ENCODE data around the gene DDX50.

Gene DDX50

DNA sequence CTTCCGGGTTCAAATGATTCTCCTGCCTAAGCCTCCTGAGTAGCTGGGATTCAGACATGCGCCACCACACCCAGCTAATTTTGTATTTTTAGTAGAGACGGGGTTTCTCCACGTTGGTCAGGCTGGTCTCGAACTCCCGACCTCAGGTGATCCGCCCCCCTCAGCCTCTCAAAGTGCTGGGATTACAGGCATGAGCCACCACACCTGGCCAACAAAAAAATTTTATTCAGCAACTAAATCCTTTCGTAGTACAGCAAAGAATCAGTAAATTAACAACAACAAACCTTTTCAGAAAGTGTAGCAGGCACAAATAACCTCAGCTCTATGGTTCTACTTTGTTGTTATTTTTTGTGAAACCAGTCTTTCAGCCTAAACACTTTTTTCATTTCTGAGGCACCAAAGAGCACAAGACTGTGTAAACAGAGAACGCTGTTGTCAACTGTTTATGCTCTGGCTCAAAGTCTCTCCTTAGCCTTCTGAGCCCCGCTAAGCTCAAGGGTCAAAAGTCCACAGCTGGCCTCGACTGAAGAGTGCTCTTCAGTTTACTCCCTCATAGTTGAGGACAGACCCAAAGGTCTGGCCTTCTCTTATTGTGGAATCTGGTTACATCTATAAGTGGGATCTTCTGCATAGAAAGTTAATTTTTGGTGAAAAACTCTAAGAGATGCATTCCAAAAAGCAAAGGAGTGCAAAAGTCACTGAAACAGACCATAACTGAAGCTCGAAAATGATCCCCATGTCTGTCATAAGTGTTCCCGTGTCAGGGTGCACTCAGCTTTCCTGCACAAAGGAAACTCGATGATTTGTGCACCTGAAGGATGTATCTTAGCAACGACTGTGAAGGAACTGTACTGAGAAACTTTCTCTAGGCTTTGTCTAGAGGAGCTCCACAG lies 24.6 kb upstream of the DDX50 start:
- peaks cover 5% of the 10 kb centered on the region for H3K27me3 ChIP-seq (replicated peaks; ENCODE audit: control insufficient read depth, insufficient read depth, low read length)

DNA sequence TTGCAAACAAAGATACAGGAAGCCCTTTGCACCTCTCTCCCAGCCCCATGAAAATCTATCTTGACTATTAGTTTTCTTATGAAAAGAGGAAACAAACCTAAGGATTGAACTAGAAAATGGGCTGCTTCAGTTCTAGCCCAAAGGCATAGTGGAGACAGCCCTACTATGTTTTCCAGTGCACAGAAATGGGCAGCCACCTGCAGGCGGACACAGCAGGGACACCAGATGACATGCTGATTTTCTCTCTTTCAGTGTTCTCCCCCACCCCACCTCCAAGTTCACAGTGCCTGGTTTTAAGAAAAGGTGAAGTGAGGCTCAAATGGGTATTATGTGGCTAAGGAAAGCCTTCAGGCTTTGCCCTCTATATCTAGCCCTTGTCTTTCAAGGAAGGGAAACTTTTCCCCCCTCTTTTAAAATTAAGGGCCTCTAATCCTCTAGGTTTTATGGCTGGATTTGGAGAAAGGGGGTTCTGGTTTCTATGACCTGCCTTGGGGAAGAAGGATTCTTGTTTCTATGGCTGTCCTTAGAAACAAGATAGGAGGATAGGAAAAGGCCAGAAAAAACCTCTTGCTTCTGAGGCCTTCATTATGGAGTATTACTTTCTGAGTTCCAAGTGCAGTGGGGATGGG lies 23.5 kb upstream of the DDX50 start:
- Histone ChIP-seq H3K9ac (ENCODE audit: low read length) (no peak overlapping the region), H3K36me3 (ENCODE audit: control insufficient read depth, insufficient read depth, low read length, severe bottlenecking) (no peaks in the 10 kb centered on the region), H3K4me1 (ENCODE audit: control insufficient read depth, insufficient read depth, low read length) (peaks cover 8% of the 10 kb centered on the region), H3K4me3 (ENCODE audit: low read length) (no peak overlapping the region), H3K9me3 (ENCODE audit: control insufficient read depth, low read length) (no peaks in the 10 kb centered on the region), H3K27me3 (replicated peaks; ENCODE audit: control insufficient read depth, insufficient read depth, low read length) (peaks cover 5% of the 10 kb centered on the region)
- no peak for DNase-seq (ENCODE audit: low read depth)

More for the DNA sequence above, 24.6 kb upstream of the DDX50 start:
- no peak overlapping the region for H3K9ac ChIP-seq (ENCODE audit: low read length)
- H3K36me3 ChIP-seq (ENCODE audit: control insufficient read depth, insufficient read depth, low read length, severe bottlenecking): no peaks in the 10 kb centered on the region
- no peak overlapping the region for H3K4me3 ChIP-seq (ENCODE audit: low read length)
- H3K9me3 ChIP-seq (ENCODE audit: control insufficient read depth, low read length): no peaks in the 10 kb centered on the region
- peak; percentile 9 for DNase-seq (ENCODE audit: low read depth)
- H3K4me1 ChIP-seq (ENCODE audit: control insufficient read depth, insufficient read depth, low read length): peaks cover 17% of the 10 kb centered on the region

DNA sequence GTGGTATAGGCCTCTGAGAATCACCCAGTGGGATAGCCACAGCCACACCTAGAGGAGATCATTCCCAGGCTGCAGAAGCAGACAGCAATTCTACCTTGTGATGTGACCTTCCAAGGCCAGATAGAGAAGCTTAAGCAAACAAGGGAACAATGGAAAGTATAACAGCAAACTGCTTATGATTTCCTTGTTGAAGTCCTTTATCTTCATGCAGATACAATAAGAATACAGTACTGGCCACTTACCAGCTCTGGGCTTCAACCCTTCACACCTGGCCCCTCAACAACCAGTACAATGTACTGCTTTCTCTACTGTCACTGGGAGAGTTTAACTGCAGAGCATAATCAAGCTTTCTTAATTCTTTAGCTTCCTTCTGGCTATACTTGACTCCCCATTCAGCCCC lies 22.6 kb upstream of the DDX50 start:
- Histone ChIP-seq H3K9ac (ENCODE audit: low read length) (no peak overlapping the region), H3K9me3 (ENCODE audit: control insufficient read depth, low read length) (no peaks in the 10 kb centered on the region), H3K27me3 (replicated peaks; ENCODE audit: control insufficient read depth, insufficient read depth, low read length) (peaks cover 5% of the 10 kb centered on the region), H3K4me1 (ENCODE audit: control insufficient read depth, insufficient read depth, low read length) (peaks cover 4% of the 10 kb centered on the region), H3K36me3 (ENCODE audit: control insufficient read depth, insufficient read depth, low read length, severe bottlenecking) (no peaks in the 10 kb centered on the region), H3K4me3 (ENCODE audit: low read length) (no peak overlapping the region)
- no peak for DNase-seq (ENCODE audit: low read depth)

DNA sequence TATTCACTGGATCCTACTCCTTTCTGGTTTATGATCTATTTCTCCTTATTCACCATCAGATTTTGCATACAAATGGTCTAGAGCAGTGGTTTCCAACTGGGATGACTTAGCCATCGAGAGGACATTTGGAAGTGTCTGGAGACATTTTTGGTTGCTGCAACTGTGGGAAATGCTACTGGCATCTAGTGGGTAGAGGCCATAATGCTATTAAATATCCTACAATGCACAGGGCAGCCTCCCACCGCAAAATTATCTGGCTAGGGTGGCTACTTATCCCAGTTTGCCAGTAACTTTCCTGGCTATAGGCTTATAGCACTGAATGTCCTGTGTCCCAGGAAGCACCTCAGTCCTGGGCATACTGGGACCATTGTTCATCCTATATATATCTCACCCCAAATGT lies 21.5 kb upstream of the DDX50 start:
- H3K9me3 ChIP-seq (ENCODE audit: control insufficient read depth, low read length): no peaks in the 10 kb centered on the region
- no peak overlapping the region for H3K9ac ChIP-seq (ENCODE audit: low read length)
- H3K36me3 ChIP-seq (ENCODE audit: control insufficient read depth, insufficient read depth, low read length, severe bottlenecking): no peaks in the 10 kb centered on the region
- peaks cover 5% of the 10 kb centered on the region for H3K27me3 ChIP-seq (replicated peaks; ENCODE audit: control insufficient read depth, insufficient read depth, low read length)
- H3K4me3 ChIP-seq (ENCODE audit: low read length): no peak overlapping the region
- H3K4me1 ChIP-seq (ENCODE audit: control insufficient read depth, insufficient read depth, low read length): peaks cover 4% of the 10 kb centered on the region
- DNase-seq (ENCODE audit: low read depth): no peak

DNA sequence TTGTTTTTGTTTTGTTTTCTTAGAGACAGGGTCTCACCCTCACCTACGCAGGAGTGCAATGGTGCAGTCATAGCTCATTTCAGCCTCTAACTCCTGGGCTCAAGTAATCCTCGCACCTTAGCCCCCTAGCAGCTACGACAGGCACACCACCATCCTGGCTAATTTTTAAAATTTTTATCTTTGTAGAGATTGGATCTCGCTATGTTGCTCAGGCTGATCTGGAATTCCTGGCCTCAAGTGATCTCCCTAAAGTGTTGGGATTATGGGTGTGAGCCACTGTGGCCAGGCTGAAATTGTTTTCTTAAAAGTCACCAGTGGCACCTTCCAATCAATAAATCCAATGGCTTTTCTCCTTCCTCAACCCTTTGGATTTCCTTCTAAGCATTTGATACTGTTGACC lies 20.9 kb upstream of the DDX50 start:
- Histone ChIP-seq H3K27me3 (replicated peaks; ENCODE audit: control insufficient read depth, insufficient read depth, low read length) (peaks cover 5% of the 10 kb centered on the region), H3K4me1 (ENCODE audit: control insufficient read depth, insufficient read depth, low read length) (peaks cover 4% of the 10 kb centered on the region), H3K9ac (ENCODE audit: low read length) (no peak overlapping the region), H3K4me3 (ENCODE audit: low read length) (no peak overlapping the region), H3K36me3 (ENCODE audit: control insufficient read depth, insufficient read depth, low read length, severe bottlenecking) (no peaks in the 10 kb centered on the region), H3K9me3 (ENCODE audit: control insufficient read depth, low read length) (no peaks in the 10 kb centered on the region)
- no peak for DNase-seq (ENCODE audit: low read depth)

DNA sequence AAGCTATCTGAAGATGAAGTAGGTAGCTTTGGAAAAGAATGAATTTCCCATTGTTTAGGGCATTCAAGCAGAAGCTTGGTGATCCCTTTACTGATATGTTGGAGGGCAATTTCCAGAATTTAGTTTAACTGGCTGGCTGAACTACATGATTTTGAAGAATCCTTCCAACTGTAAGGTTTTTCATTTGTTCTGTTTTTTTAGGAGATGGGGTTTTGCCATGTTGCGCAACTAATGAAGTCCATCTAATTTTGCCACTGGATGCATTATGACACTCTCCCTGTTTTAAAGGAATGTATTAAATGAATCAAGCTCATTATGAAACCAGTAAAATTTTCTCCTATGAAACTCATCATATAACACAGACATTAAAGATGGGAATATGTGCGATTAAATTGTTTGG lies 6.1 kb upstream of the DDX50 start:
- Histone ChIP-seq H3K36me3 (ENCODE audit: control insufficient read depth, insufficient read depth, low read length, severe bottlenecking) (no peaks in the 10 kb centered on the region), H3K4me3 (ENCODE audit: low read length) (no peak overlapping the region), H3K4me1 (ENCODE audit: control insufficient read depth, insufficient read depth, low read length) (peaks cover 38% of the 10 kb centered on the region), H3K9ac (ENCODE audit: low read length) (no peak overlapping the region), H3K27me3 (replicated peaks; ENCODE audit: control insufficient read depth, insufficient read depth, low read length) (no peaks in the 10 kb centered on the region), H3K9me3 (ENCODE audit: control insufficient read depth, low read length) (no peaks in the 10 kb centered on the region)
- peak; percentile 41 for DNase-seq (ENCODE audit: low read depth)

DNA sequence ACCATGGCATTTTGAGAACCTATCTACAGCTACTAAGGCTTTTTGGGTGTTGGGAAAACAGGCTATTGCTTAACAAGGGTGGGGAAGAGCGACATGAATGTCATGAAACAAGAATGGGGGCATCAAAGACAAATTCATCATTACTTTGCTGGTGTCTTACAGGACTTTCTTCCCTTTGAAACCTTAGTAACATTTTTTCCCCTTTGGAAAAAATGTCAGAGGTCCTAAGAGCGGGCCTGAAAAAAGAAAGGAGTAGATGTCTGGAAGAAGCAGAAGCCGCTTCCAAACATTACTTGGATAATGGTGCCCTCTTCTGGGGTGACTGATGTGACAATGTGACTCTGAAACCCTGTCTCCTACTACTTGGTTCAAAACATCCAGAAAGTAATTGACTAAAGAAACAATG lies 3.8 kb upstream of the DDX50 start:
- Histone ChIP-seq H3K4me3 (ENCODE audit: low read length) (no peak overlapping the region), H3K9me3 (ENCODE audit: control insufficient read depth, low read length) (no peaks in the 10 kb centered on the region), H3K4me1 (ENCODE audit: control insufficient read depth, insufficient read depth, low read length) (peaks cover 50% of the 10 kb centered on the region), H3K9ac (ENCODE audit: low read length) (peak overlapping the region; percentile 62), H3K36me3 (ENCODE audit: control insufficient read depth, insufficient read depth, low read length, severe bottlenecking) (no peaks in the 10 kb centered on the region), H3K27me3 (replicated peaks; ENCODE audit: control insufficient read depth, insufficient read depth, low read length) (no peaks in the 10 kb centered on the region)
- peak; percentile 89 for DNase-seq (ENCODE audit: low read depth)

DNA sequence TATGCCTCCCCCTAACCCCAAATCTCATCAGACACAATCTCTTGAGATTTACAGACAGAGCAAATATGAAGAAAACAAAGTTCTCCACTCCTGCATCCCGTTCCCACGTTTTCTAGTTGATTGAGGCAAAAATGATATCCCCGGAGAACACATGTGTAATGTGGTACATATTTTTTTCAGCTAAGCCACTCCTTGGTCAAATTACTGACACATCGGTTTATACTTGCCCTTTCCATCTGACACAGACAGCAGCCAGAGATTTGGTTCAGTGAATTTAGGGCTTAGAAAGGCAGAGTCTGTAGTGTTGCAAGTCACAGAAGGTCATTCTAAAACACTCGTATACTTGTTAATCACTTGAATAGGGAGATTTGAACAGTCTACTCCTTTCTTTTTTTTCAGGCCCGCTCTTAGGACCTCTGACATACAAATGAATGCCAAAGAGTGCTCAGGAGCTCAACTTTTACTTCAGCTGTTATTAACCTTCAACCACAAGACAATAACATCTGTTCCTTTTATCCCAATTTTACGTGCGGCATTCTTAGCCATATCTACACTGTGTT lies 1.8 kb upstream of the DDX50 start:
- Histone ChIP-seq H3K9ac (ENCODE audit: low read length) (peak overlapping the region; percentile 90), H3K36me3 (ENCODE audit: control insufficient read depth, insufficient read depth, low read length, severe bottlenecking) (no peaks in the 10 kb centered on the region), H3K4me3 (ENCODE audit: low read length) (no peak overlapping the region), H3K4me1 (ENCODE audit: control insufficient read depth, insufficient read depth, low read length) (peaks cover 50% of the 10 kb centered on the region), H3K27me3 (replicated peaks; ENCODE audit: control insufficient read depth, insufficient read depth, low read length) (no peaks in the 10 kb centered on the region), H3K9me3 (ENCODE audit: control insufficient read depth, low read length) (no peaks in the 10 kb centered on the region)
- DNase-seq (ENCODE audit: low read depth): no peak

DNA sequence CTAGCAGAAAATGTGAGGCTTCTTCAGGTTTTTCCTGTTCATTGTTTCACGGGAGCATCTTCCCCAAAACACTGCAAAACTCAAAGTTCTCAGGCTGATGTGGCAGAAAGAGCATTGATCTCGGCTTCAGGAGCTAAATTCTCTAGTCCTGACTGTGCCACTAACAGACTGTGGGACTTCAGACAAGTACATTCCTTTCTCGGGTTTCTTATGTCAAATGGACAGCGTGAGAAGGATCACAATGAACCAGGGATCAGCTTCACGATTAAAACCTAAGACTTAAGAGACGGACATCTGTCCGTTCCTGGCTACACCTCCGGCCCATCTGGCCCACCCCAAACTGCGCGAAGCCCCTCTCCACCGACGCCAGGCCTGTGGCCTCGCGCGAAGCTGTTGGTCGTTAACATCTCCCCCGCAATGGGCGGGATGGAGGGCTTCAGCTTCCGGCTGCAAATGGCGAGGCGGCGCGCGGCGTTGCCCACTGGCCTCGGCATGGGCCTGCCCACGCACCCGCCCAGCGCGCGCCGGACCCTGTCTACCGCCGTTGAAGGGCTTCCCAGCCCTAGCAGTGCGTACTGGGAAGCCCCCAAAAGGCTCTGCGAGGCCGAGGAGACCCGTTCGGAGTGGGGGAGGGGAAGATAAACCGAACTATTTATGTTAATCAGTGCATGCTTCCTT lies 549 bp upstream of the DDX50 start:
- H3K27me3 ChIP-seq (replicated peaks; ENCODE audit: control insufficient read depth, insufficient read depth, low read length): no peaks in the 10 kb centered on the region
- H3K9ac ChIP-seq (ENCODE audit: low read length): peak overlapping the region; percentile 90
- no peaks in the 10 kb centered on the region for H3K36me3 ChIP-seq (ENCODE audit: control insufficient read depth, insufficient read depth, low read length, severe bottlenecking)
- peak overlapping the region; percentile 95 for H3K4me3 ChIP-seq (ENCODE audit: low read length)
- DNase-seq (ENCODE audit: low read depth): peak; percentile 81
- H3K9me3 ChIP-seq (ENCODE audit: control insufficient read depth, low read length): no peaks in the 10 kb centered on the region
- H3K4me1 ChIP-seq (ENCODE audit: control insufficient read depth, insufficient read depth, low read length): peaks cover 39% of the 10 kb centered on the region

DNA sequence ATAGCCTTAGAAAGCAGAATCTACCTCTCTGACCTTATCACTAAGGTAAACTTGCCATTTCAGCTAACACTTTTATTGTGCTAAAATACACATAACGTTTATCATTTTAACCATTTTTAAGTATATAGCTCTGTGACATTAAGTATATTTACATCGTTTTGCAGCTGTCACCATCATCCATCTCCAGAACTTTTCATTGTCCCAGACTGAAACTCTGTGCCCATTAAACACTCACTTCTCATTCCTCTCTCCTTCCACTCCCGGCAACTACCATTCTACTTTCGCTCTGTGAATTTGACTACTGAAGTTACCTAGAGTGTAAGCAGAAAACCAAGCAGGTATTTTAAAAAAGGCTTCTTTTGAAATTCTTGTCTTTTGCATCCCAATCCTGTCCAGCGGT lies 1.3 kb downstream of the DDX50 start:
- Histone ChIP-seq H3K36me3 (ENCODE audit: control insufficient read depth, insufficient read depth, low read length, severe bottlenecking) (peaks cover 10% of the 10 kb centered on the region), H3K4me3 (ENCODE audit: low read length) (peak overlapping the region; percentile 95), H3K9ac (ENCODE audit: low read length) (peak overlapping the region; percentile 90), H3K9me3 (ENCODE audit: control insufficient read depth, low read length) (no peaks in the 10 kb centered on the region), H3K27me3 (replicated peaks; ENCODE audit: control insufficient read depth, insufficient read depth, low read length) (no peaks in the 10 kb centered on the region), H3K4me1 (ENCODE audit: control insufficient read depth, insufficient read depth, low read length) (peaks cover 29% of the 10 kb centered on the region)
- DNase-seq (ENCODE audit: low read depth): no peak

DNA sequence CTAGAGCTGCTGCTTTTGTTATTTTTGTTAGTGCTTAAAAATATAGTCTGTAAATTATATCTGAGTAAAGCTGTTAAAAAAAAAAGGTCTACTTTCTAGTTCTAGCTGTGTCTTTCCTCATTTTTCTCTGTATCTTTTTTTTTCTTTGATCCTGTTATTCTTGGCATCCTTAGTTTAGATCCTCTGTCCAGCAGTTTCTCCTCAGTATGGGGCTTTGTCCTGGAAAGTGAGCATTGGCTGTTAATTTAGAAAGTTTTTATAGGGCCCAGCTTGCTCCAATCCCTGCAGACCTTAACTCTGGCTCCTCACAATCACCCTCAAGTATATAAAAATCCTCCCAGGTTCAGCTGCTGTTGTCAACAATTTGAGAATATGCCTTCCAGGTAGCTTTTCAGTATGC lies 23.5 kb downstream of the DDX50 start:
- no peaks in the 10 kb centered on the region for H3K9me3 ChIP-seq (ENCODE audit: control insufficient read depth, low read length)
- H3K27me3 ChIP-seq (replicated peaks; ENCODE audit: control insufficient read depth, insufficient read depth, low read length): no peaks in the 10 kb centered on the region
- H3K36me3 ChIP-seq (ENCODE audit: control insufficient read depth, insufficient read depth, low read length, severe bottlenecking): peaks cover 46% of the 10 kb centered on the region
- H3K9ac ChIP-seq (ENCODE audit: low read length): no peak overlapping the region
- no peaks in the 10 kb centered on the region for H3K4me1 ChIP-seq (ENCODE audit: control insufficient read depth, insufficient read depth, low read length)
- peak; percentile 34 for DNase-seq (ENCODE audit: low read depth)
- no peak overlapping the region for H3K4me3 ChIP-seq (ENCODE audit: low read length)

Data from adipocyte (in vitro differentiated cells).